Measurements from ENCODE around the gene ELSPBP1.
"Not testable (repeated sequence)": the region's sequence is repeated elsewhere in the genome, so short reads cannot be mapped to it uniquely, and the experiment has no call there.

ELSPBP1 gene

DNA sequence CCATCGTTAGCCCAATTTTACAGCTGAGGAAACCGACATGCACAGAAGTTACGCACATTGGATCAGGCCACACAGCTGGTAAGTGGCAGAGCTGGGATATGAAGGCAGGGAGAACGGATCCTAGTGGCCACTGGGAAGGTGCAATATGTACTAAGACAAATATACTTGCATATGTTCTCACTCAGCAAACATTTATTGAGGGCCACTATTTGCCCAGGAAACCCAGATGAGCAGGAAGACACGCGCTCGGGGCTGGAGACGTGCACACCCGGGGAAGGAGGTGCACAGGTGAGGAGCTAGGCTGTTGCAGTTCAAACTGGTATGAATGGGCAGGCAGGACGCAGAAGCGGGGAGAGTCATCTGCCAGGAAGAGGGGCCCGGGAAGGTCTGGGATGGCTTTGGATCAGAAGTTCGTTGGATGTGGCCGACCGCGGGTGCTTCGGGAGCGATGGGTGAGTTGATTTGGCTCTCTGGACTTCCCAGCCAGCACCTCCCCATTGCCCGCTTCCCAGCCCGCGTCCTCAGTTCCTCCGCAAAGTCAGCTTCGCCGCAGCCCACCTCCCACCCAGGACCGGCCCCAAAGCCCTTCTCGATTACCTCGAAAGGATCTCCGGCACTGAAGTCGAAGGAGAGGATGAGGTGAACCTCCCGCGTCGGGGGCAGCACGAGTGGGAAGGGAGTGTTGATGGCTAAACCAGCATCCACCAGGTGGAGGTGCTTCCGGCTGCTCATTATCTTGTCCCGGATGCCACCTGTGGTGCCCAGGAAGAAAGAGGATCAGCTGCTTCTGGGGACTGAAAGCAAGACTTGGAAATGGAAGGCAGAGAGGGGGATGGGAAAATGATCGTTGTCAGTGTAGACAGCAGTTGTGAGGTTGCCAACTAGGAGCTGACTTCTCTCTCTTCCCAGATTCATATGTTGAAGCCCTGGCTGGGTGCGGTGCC is 67.2 kb downstream of the ELSPBP1 start:
- no peak for DNase-seq (ENCODE audit: insufficient read length, low spot score)
- no peak for FAIRE-seq
- no peak for TF ChIP-seq POLR2A (IDR thresholded peaks at IDR 0.05; ENCODE audit: low read depth, low read length)

DNA sequence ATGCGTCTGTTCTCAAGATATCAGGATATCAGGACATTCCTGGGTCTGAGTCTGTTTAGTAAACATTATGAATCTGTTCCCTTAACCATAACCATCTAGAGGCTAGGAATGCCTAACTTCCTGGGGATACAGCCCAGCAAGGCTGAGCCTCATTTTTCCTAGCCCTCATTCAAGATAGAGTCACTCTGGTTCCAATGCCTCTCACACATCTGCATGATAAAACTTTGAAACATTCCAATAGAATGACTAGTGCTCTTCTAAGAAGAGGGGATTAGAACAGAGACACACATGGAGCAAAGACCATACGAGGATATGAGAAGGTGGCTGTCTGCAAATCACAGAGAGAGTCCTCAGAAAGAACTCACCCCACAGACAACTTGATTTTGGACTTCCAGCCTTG is 70.1 kb downstream of the ELSPBP1 start:
- FAIRE-seq (no peak), DNase-seq (ENCODE audit: insufficient read length, low spot score) (no peak)

GRCh38 chr19:48069435-48069834 is 75.0 kb downstream of the ELSPBP1 start:
- DNase-seq (ENCODE audit: insufficient read length, low spot score): no peak
- no peak for TF ChIP-seq POLR2A (IDR thresholded peaks at IDR 0.05; ENCODE audit: low read depth, low read length)
- no peak for FAIRE-seq

More for the DNA sequence above, 70.1 kb downstream of the ELSPBP1 start:
- TF ChIP-seq POLR2A (IDR thresholded peaks at IDR 0.05; ENCODE audit: low read depth, low read length): no peak

DNA sequence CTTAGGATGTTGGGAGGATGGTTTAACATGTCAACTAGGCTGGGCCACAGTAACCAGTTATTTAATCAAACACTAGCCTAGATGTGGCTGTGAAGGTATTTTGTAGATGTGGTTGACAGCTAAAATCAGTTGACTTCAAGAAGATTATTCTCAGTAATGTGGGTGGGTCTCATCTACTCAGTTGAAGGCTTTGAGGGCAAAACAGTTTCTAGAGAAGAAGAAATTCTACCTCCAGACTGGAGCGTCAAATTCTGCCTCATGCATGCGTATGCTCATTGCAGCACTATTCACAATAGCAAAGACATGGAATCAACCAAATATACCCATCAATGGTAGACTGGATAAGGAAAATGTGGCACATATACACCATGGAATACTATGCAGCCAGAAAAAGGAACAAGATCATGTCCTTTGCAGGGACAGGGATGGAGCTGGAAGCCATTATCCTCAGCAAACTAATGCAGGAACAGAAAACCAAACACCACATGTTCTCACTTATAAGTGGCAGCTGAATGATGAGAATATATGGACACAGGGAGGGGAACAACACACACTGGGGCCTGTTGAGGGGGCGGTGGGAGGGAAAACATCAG is 75.8 kb downstream of the ELSPBP1 start:
- DNase-seq (ENCODE audit: insufficient read length, low spot score); FAIRE-seq: not testable (repeated sequence)

Data from H54 (cell line).